Vagina (tissue), 2 donors: Measurements from ENCODE around the gene SPATA6L.

Experiments used
- POLR2AphosphoS5 ChIP-seq, 2 donors: sonication (generic); formaldehyde crosslinking; IDR thresholded peaks; one replicate each; pipeline ENCODE4 v1.9.0; 2017; ENCODE audit warnings: antibody characterized with exemption in 2 of 2, mild to moderate bottlenecking in 2 of 2, low read depth in 1 of 2; ENCODE audit not compliant: insufficient read depth in 1 of 2
- TF ChIP-seq, protein P1 (sequence below), 3 experiments: fragments of 450-650 bp in 2 of 3; fragments of 200-600 bp in 1 of 3; sonication (generic) in 1 of 3; IDR thresholded peaks; one replicate each; pipeline ENCODE4 v1.5.1; 2017 to 2019; ENCODE audit warnings: antibody characterized with exemption in 3 of 3, mild to moderate bottlenecking in 2 of 3, moderate library complexity in 2 of 3

GRCh38 chr9:4713849-4714248 is 47.6 kb upstream of the SPATA6L start:
- TF ChIP-seq, protein P1, sequence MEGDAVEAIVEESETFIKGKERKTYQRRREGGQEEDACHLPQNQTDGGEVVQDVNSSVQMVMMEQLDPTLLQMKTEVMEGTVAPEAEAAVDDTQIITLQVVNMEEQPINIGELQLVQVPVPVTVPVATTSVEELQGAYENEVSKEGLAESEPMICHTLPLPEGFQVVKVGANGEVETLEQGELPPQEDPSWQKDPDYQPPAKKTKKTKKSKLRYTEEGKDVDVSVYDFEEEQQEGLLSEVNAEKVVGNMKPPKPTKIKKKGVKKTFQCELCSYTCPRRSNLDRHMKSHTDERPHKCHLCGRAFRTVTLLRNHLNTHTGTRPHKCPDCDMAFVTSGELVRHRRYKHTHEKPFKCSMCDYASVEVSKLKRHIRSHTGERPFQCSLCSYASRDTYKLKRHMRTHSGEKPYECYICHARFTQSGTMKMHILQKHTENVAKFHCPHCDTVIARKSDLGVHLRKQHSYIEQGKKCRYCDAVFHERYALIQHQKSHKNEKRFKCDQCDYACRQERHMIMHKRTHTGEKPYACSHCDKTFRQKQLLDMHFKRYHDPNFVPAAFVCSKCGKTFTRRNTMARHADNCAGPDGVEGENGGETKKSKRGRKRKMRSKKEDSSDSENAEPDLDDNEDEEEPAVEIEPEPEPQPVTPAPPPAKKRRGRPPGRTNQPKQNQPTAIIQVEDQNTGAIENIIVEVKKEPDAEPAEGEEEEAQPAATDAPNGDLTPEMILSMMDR (IDR thresholded peaks at IDR 0.05), result no peak
- TF ChIP-seq POLR2AphosphoS5 (IDR thresholded peaks at IDR 0.05; ENCODE audit: insufficient read depth in 1 of 2, low read depth in 1 of 2), result no peak
